Panc1 (cell line): Measurements from ENCODE around the gene QRICH2.

ENCODE experiments used
- CTCF ChIP-seq: fragments of 450-650 bp; IDR thresholded peaks from 2 replicates; pipeline ENCODE4 v1.5.1; 2017; ENCODE audit warnings: mild to moderate bottlenecking
- POLR2AphosphoS5 ChIP-seq: IDR thresholded peaks from 2 replicates; pipeline ENCODE4 v1.6.1; 2012; ENCODE audit warnings: mild to moderate bottlenecking, low read depth, low read length, moderate library complexity
- SIN3A ChIP-seq: IDR thresholded peaks from 2 replicates; pipeline ENCODE4 v1.6.1; 2012; ENCODE audit warnings: low read depth, mild to moderate bottlenecking, low read length, moderate library complexity, borderline replicate concordance; ENCODE audit not compliant: insufficient read depth
- TCF7L2 ChIP-seq: IDR thresholded peaks from 2 replicates; pipeline ENCODE4 v1.6.1; 2011; ENCODE audit warnings: mild to moderate bottlenecking, low read depth, low read length, inconsistent platforms

GRCh38 chr17:76331083-76331482 is 23.0 kb upstream of the QRICH2 start:
- TF ChIP-seq CTCF (no peak), POLR2AphosphoS5 (no peak), SIN3A (no peak), TCF7L2 (no peak)
